AG04450 (cell line): ENCODE data around the gene ZNF678. TPM values are rescaled to one million over a fixed set of nuclear protein-coding genes. Genes with fewer than 3 reads are reported as not detected.

Experiments
- CTCF ChIA-PET: fragments of 300-600, 350-600 bp; formaldehyde crosslinking; extraction: SDS; loops from one replicate; lab custom pipeline; 2022; ENCODE audit warnings: antibody characterized with exemption, inconsistent platforms; lab: Charles Lee
- POLR2A ChIA-PET: fragments of 350-600 bp; formaldehyde crosslinking; extraction: SDS; loops from one replicate; lab custom pipeline; 2021; ENCODE audit warnings: antibody characterized with exemption, inconsistent platforms; lab: Yijun Ruan, JAX
- DNase-seq: peaks from one replicate; pipeline ENCODE4 v3.0.0-alpha.2; 2011; ENCODE audit warnings: low read depth, low spot score
- H3K27ac ChIP-seq: one replicate; pipeline ENCODE4 v1.5.1; 2012; ENCODE audit warnings: low read depth, low read length, control low read depth
- H3K27me3 ChIP-seq: one replicate; pipeline ENCODE4 v1.6.0; 2012; ENCODE audit warnings: low read length; ENCODE audit not compliant: control insufficient read depth, insufficient read depth
- H3K4me3 ChIP-seq: 2 replicates; pipeline ENCODE4 v1.5.1; 2011; ENCODE audit warnings: mild to moderate bottlenecking, low read depth, low read length, control low read depth
- H3K9me3 ChIP-seq: 2 replicates; pipeline ENCODE4 v1.5.1; 2012; ENCODE audit warnings: low read length; ENCODE audit not compliant: control insufficient read depth, insufficient read depth
- polyA plus RNA-seq: library from polyadenylated mRNA; depleted of rRNA; stranded (reverse); fragments of >200 nt; gene quantifications from 2 replicates; pipeline ENCODE4 v1.2.3, GENCODE V29; 2011
- TF ChIP-seq, protein P1 (sequence below): IDR thresholded peaks from 2 replicates; pipeline ENCODE4 v1.5.1; 2011; ENCODE audit warnings: low read depth, low read length, control low read depth, inconsistent platforms

The ZNF678 gene
- polyA plus RNA-seq, 1 experiment, result 3.7 TPM

- POLR2A ChIA-PET, result no interaction called here
- no peak overlapping the region for H3K4me3 ChIP-seq
- DNase-seq, result no peak
- CTCF ChIA-PET, result no interaction called here
- TF ChIP-seq, protein P1, sequence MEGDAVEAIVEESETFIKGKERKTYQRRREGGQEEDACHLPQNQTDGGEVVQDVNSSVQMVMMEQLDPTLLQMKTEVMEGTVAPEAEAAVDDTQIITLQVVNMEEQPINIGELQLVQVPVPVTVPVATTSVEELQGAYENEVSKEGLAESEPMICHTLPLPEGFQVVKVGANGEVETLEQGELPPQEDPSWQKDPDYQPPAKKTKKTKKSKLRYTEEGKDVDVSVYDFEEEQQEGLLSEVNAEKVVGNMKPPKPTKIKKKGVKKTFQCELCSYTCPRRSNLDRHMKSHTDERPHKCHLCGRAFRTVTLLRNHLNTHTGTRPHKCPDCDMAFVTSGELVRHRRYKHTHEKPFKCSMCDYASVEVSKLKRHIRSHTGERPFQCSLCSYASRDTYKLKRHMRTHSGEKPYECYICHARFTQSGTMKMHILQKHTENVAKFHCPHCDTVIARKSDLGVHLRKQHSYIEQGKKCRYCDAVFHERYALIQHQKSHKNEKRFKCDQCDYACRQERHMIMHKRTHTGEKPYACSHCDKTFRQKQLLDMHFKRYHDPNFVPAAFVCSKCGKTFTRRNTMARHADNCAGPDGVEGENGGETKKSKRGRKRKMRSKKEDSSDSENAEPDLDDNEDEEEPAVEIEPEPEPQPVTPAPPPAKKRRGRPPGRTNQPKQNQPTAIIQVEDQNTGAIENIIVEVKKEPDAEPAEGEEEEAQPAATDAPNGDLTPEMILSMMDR, result no peak
- no peaks in the 10 kb centered on the region for H3K27me3 ChIP-seq
- no peak overlapping the region for H3K27ac ChIP-seq
- peaks cover 17% of the 10 kb centered on the region; the same call in 1 of the 2 replicates for H3K9me3 ChIP-seq
These were observed 91.1 kb downstream of the ZNF678 start for GRCh38 chr1:227654431-227654830.

GRCh38 chr1:227654858-227655752, 91.7 kb downstream of the ZNF678 start:
- Histone ChIP-seq H3K27ac (no peak overlapping the region), H3K27me3 (no peaks in the 10 kb centered on the region), H3K4me3 (no peak overlapping the region), H3K9me3 (peaks cover 16% of the 10 kb centered on the region; the same call in 1 of the 2 replicates)
- TF ChIP-seq, protein P1, result no peak
- no peak for DNase-seq
- ChIA-PET POLR2A (no interaction called here), CTCF (no interaction called here)

- no peak for DNase-seq
- Histone ChIP-seq H3K9me3 (peaks cover 35% of the 10 kb centered on the region; the same call in 1 of the 2 replicates), H3K27me3 (no peaks in the 10 kb centered on the region), H3K27ac (no peak overlapping the region), H3K4me3 (no peak overlapping the region)
- POLR2A ChIA-PET, result no interaction called here
- CTCF ChIA-PET, result no interaction called here
- TF ChIP-seq, protein P1, result no peak
These were observed 98.1 kb downstream of the ZNF678 start for GRCh38 chr1:227661495-227661894.

GRCh38 chr1:227662933-227663332, 99.6 kb downstream of the ZNF678 start:
- POLR2A ChIA-PET, result no interaction called here
- Histone ChIP-seq H3K27ac (no peak overlapping the region), H3K27me3 (no peaks in the 10 kb centered on the region), H3K4me3 (no peak overlapping the region), H3K9me3 (peaks cover 41% of the 10 kb centered on the region)
- TF ChIP-seq, protein P1, result no peak
- DNase-seq, result no peak
- CTCF ChIA-PET, result interaction anchor here (0.6 kb wide), 1 partner anchor 118 kb away, joined by 3 read pairs; no protein-coding TSS in a partner anchor

GRCh38 chr1:227666286-227666685, 102.9 kb downstream of the ZNF678 start:
- CTCF ChIA-PET, result interaction anchor here (0.7 kb wide), 1 partner anchor 21 kb away, joined by 4 read pairs; no protein-coding TSS in a partner anchor

More at GRCh38 chr1:227666286-227666685, 102.9 kb downstream of the ZNF678 start:
- Histone ChIP-seq H3K4me3 (no peak overlapping the region), H3K9me3 (peaks cover 42% of the 10 kb centered on the region), H3K27me3 (no peaks in the 10 kb centered on the region), H3K27ac (no peak overlapping the region)
- TF ChIP-seq, protein P1, result no peak
- no peak for DNase-seq
- POLR2A ChIA-PET, result no interaction called here
